RKO (cell line): Measurements from ENCODE around the gene UBE2I.
"Not testable (repeated sequence)": the region's sequence is repeated elsewhere in the genome, so short reads cannot be mapped to it uniquely, and the experiment has no call there.

Source experiments
- DNase-seq: peaks from one replicate; pipeline ENCODE4 v3.0.0-alpha.2; 2016; ENCODE audit warnings: low spot score

The UBE2I gene

DNA sequence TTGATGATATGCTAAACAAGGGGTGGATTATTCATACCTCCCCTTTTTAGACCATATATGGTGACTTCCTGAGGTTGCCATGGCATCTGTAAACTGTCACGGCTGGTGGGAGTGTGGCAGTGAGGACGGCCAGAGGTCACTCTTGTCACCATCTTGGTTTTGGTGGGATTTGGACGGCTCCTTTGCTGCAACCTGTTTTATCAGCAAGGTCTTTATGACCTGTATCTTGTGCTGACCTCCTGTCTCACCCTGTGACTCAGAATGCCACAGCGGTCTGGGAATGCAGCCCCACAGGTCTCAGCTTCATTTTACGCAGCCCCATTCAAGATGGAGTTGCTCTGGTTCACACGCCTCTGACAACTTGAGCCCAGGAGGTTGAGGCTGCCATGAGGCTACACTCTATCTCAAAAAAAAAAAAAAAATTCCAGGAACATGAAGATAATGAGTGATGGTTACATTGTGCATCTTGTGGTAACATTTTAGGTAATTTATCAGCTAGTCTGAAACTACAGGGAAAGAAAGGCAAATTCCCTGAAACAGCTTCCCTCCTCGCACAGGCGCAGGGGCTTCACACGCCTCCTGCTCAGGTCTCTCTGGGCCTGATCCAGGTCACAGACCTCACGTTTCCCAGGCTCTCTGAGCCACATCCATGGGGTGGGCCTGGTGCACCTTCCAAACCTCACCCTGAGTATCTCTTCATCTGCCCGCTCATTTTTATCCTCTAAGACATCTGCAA, 15.3 kb upstream of the UBE2I start:
- no peak for DNase-seq

GRCh38 chr16:1295465-1295864, 14.0 kb upstream of the UBE2I start:
- no peak for DNase-seq

DNA sequence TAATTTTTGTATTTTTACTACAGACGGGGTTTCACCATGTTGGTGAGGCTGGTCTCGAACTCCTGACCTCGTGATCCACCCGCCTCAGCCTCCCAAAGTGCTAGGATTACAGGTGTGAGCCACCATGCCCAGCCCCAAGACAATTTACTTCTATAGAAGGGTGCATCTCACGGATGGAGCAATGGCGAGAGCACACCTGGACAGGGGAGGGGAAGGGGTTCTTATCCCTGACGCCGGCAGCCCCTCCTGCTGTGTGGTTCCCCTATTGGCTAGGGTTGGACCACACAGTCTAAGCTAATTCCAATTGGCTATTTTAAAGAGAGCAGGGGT, 12.8 kb upstream of the UBE2I start:
- DNase-seq = not testable (repeated sequence)

DNA sequence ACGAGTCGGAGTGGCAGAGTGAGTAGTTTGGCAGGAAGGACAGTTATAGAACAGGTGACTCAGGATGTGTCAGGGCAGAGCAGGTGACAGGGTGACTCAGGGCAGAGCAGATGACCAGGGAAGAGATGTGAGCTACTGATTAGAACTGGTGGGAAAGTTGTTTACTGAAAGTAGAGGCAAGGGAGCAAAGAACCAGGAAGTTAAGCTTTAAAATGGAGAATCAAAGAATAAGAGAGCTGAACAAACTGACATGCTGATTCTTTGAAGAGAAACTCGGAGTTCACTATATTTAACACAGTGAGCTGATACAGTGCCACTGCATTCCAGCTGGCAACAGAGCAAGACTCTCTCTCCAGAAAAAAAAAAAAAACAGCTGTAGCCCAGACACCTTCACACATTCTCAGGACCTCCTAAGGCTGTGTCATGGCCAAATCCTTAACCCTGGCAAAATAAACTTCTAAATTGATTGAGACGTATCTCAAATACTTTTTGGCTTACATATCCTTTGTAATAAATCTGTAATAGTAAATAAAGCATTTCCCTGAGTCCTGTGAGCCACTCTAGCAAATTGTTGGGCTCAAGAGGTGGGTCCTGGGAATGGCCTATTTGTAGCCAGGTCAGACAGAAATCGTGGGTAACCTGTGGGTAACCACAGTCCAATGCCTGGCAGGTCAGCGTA, 12.3 kb upstream of the UBE2I start:
- peak; percentile 100 for DNase-seq

- DNase-seq = no peak
Measured at GRCh38 chr16:1298406-1298805, 11.0 kb upstream of the UBE2I start.

GRCh38 chr16:1299012-1299867, 10.2 kb upstream of the UBE2I start:
- no peak for DNase-seq

GRCh38 chr16:1299868-1300203, 9.6 kb upstream of the UBE2I start:
- no peak for DNase-seq

DNA sequence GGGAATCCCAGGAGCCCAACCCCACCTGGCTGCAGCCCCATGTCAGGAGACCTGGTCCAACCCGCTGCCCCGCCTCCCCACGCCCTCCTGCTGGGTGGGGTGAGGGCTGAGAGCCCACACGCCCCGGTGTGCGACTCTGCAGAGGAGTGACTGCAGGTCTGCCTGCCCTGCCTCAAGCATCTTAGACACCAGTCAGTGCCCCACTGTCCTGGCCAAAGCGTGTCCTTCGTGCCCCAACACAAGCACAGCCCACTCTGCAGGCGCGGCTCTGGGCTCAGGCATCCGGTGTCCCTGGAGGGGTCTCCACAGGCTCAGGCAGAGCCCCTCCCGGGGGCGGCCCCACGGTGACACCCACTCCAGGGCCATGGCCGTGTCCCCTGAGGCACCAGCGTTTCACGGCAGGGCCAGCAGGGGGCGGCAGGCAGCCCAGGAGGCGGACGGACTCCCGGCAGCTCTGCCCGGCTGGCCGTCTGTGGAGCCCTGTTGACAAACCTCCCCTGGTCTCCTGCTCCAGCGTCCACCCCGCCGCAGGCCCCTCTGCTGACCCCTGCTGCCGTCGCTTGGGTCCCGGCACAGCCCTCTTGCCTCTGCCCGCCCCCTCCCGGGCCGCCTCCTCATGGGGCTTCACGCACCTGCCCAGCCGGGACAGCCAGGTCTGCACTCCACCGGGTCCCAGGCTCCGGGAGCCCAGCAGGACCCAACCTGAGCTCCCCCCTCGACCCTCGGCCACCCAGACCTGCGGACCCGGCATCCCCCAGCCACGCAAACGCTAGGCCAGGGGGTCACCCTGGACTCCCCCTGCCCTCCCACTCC, 8.6 kb upstream of the UBE2I start:
- peak; percentile 21 for DNase-seq

- no peak for DNase-seq
Measured at GRCh38 chr16:1301562-1301961, 7.9 kb upstream of the UBE2I start.

DNA sequence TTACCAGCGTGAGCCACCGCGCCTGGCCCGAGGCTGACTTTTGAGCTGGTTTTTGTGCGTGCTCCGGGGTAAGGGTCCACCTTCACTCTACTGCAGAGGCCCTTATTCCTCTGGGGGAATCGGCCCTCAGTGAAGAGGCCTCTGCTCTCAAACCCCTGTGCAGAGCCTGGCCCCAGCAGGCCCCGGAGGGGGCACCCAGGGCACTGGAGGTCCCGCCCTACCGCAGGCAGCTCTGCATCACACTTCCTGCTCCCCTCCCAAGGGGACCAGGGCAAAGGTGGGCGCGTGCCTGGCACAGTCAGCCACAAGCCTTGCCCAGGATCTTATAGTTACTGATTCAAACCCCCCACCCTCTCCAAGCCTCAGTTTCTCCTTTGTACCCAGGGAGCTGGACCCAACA, 3.6 kb upstream of the UBE2I start:
- no peak for DNase-seq

DNA sequence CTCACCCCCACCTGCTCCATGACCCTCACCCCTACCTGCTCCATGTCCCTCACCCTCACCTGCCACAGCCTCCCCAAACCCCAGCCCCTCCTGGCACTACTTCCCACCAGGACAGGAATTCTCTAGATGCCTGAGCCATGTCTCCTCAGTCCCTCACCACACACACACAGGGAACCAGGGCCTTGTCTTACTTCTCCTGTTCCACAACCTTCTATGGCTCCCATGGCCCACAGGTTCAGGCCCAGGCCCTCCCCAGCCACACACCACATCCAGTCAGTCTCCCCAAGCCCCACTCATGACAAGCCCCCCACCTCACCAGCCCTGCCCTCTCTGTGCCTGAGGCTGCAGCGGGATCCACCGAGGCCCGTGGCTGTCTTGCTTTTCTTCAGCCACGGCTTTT, 3.1 kb upstream of the UBE2I start:
- DNase-seq = no peak

- DNase-seq = peak; percentile 82
Measured at GRCh38 chr16:1308036-1308976, 1.1 kb upstream of the UBE2I start.

GRCh38 chr16:1309888-1310831, 724 bp downstream of the UBE2I start:
- DNase-seq = peak; percentile 48

DNA sequence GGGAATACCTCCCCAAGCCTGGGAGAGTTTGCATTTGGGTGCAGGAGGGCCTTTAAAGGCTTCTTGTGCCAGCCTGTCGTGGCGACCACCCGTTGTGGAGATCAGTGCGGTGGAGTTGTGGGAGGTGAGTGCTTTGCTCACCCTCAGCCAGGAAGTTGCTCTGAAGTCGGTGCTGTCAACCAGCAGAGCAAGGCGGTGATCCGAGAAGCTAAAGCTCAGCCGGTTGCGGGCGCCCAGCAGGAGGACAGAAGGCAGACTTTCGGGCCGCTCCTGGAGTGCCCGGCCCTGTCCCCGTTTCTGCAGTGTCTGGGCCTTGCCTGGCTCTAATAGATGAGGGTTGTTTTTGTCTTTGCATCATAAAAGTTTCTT, 1.4 kb downstream of the UBE2I start:
- DNase-seq = peak; percentile 37

DNA sequence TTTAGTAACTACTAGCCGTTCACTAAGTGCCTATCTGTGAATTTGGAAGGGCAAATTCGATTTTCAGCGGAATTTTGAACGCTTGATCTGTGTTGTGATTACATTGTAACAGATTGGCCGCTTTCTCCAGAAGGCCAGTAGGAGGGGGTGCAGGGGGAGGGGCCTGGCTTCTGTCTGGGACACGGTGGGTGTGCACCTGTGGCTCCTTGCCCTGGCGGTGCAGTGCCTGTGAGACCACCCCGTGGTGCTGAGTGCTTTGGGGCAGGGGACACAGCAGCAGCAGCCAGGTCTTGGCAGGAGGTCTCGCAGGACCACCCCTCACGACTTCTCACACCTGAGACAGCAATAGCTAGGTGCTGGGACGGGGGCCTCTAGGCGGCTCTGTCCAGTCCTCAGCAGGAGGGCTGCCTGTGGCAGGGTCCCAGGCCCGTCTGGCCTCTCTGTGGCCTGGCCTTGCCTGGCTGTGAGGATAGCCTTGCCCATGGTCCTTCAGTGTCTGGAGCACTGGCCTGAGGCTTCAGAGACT, 1.8 kb downstream of the UBE2I start:
- DNase-seq = no peak

DNA sequence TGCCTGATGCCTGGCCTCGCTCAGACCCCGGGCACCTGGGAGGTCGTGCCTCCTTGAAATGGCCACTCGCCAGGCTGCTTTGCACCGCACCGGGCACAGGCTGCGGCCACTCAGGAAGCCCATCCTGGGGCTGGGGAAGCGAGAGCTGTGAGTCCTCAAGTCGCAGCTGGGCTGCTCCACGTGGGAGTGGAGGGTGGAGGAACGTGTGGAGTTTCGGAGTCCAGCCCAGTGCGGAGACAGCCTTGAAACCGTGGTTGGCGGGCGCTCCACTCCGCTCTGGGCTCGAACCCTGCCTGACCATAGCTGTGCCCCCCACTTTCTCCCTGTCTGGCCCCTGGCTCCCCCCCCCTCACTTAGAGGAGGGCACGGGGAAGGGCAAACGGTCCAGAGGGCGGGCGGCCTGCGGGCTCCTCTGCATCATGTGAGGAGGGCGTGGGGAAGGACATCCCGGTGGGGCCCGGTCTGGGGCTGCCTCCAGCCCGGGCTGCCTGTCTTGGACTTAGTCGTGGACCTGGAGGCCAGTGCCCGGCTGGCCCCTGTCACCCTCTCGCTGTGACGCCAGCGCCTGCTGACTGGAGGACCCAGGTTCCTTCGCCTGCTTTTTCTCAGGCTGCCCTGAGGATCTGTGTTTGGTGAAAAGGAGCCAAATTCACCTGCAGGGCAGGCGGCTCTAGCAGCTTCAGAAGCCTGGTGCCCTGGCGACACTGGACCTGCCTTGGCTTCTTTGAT, 2.5 kb downstream of the UBE2I start:
- DNase-seq = no peak

DNA sequence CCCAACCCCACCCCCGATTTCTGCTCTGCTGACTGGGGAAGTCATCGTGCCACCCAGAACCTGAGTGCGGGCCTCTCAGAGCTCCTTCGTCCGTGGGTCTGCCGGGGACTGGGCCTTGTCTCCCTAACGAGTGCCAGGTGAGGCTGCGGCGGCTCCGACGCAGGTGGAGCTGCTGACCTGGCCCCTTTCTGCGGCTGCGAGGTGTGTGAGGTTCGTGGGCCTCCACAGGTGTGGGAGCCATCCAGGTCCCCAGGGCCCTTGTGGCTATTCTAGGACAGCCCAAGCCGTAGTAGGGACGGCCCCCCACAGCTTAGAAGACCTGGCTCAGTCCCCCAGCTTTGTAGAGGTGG, 3.0 kb downstream of the UBE2I start:
- DNase-seq = no peak

GRCh38 chr16:1312903-1313302, 3.5 kb downstream of the UBE2I start:
- DNase-seq = no peak

DNA sequence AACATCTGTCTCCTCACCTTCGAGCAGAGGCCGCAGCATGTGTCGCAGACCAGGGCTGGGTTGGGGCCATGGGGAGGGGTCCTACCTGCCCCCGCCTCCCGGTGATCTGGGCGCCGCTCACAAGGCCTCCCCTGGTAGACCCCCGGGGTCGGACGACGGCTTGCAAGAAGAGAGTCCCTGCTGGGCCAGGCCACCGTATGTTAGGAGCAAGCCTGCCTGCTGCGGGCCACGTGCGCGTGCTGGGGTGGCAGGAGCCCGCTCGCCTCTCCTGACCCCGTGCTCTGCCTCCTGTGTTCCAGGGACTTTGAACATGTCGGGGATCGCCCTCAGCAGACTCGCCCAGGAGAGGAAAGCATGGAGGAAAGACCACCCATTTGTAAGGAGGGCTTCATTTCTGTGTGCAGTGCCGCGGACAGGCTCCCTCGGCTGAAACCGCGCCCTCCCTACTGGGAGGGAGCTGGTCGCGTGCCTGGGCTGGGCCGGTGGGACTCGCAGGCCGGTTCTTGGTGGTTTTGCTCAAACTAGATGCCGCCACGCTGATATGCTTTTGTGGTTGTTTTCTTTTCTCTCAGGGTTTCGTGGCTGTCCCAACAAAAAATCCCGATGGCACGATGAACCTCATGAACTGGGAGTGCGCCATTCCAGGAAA, 4.4 kb downstream of the UBE2I start:
- no peak for DNase-seq
